Body of pancreas (tissue), 4 donors: ENCODE data around the gene VWA8.

Experiments
- CTCF ChIP-seq, 7 experiments: fragments of 450-650 bp in 4 of 7; fragments of 200-600 bp in 3 of 7; sonication (generic) in 3 of 7; IDR thresholded peaks; one replicate each; pipeline ENCODE4 v1.5.1; 2016 to 2019; ENCODE audit warnings: antibody characterized with exemption in 7 of 7
- POLR2A ChIP-seq, 3 donors: fragments of 450-650 bp; IDR thresholded peaks; one replicate each; pipeline ENCODE4 v1.6.1; 2016; ENCODE audit warnings: antibody characterized with exemption in 3 of 3, mild to moderate bottlenecking in 2 of 3

GRCh38 chr13:41931337-41931736, 29.6 kb downstream of the VWA8 start:
- TF ChIP-seq POLR2A (IDR thresholded peaks at IDR 0.05) (no peak), CTCF (IDR thresholded peaks at IDR 0.05) (no peak)
